Stimulated activated CD4-positive, alpha-beta T cell treated with anti-CD3 and anti-CD28 coated beads, TNF-alpha, amount 100 ng/mL, for 48 hours (primary cell): ENCODE measurements around the gene TMEM72.

ENCODE experiments used
- DNase-seq, 3 donors: peaks; one replicate each; pipeline ENCODE4 v3.0.0-alpha.2; 2020; ENCODE audit warnings: low read depth in 3 of 3

TMEM72 gene

GRCh38 chr10:44920252-44920651, 9.1 kb downstream of the TMEM72 start:
- DNase-seq = no peak

- DNase-seq = no peak
These were observed 9.9 kb downstream of the TMEM72 start for GRCh38 chr10:44921061-44921460.

- no peak for DNase-seq
These were observed 10.4 kb downstream of the TMEM72 start for GRCh38 chr10:44921506-44921905.

GRCh38 chr10:44922021-44922420, 10.9 kb downstream of the TMEM72 start:
- DNase-seq = no peak

GRCh38 chr10:44922796-44923545, 11.8 kb downstream of the TMEM72 start:
- no peak for DNase-seq

GRCh38 chr10:44923611-44924010, 12.5 kb downstream of the TMEM72 start:
- no peak for DNase-seq

- DNase-seq = no peak
These were observed 13.3 kb downstream of the TMEM72 start for GRCh38 chr10:44924261-44925040.

GRCh38 chr10:44925224-44925623, 14.1 kb downstream of the TMEM72 start:
- DNase-seq = no peak

- DNase-seq = no peak
These were observed 14.9 kb downstream of the TMEM72 start for GRCh38 chr10:44925811-44926750.

- DNase-seq = no peak
These were observed 15.7 kb downstream of the TMEM72 start for GRCh38 chr10:44926751-44927351.

GRCh38 chr10:44927352-44927751, 16.2 kb downstream of the TMEM72 start:
- no peak for DNase-seq

- DNase-seq = no peak
These were observed 17.3 kb downstream of the TMEM72 start for GRCh38 chr10:44928462-44928861.

GRCh38 chr10:44929356-44930255, 18.5 kb downstream of the TMEM72 start:
- no peak for DNase-seq

GRCh38 chr10:44930904-44931620, 19.9 kb downstream of the TMEM72 start:
- no peak for DNase-seq

GRCh38 chr10:44931621-44932516, 20.7 kb downstream of the TMEM72 start:
- no peak for DNase-seq

- DNase-seq = peak; percentile 55 to 87 (median 79)
These were observed 21.6 kb downstream of the TMEM72 start for GRCh38 chr10:44932517-44933450.

GRCh38 chr10:44933451-44934321, 22.5 kb downstream of the TMEM72 start:
- DNase-seq = no peak
